ENCODE data around the gene SRGAP3.

DNA sequence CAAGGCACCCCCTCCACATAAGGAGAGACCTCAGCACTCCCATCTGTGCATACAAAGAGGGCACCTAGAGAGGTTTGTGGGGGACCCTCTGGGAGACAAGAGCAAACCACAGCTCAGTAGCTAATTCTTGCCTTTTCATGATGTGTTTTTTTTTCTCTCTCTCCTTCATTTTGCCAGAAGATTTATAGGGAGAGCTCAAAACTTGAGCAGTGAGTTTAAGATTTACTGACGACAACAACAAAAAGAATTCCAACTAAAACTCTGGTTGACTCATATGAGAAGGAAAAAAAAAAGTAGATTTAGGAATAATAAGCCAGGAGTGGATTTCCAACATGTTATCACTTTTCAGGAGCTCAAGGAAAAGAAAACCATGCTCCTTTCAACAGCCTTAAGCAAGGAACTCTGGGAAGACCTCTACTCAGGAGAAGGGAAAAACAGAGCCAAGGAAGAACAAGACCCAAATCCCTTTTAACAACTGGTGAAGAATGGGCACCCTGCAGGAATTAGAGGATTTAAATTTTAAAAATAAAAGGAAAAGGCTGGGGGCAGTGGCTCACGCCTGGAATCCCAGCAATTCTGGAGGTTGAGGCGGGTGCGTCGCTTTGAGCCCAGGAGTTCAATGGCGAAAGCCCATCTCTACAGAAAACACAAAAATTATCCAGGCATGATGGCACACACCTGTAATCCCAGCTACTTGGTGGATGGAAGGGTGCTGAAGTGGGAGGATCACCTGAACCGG is 228.0 kb downstream of the SRGAP3 start:
- TF ChIP-seq, protein P1, sequence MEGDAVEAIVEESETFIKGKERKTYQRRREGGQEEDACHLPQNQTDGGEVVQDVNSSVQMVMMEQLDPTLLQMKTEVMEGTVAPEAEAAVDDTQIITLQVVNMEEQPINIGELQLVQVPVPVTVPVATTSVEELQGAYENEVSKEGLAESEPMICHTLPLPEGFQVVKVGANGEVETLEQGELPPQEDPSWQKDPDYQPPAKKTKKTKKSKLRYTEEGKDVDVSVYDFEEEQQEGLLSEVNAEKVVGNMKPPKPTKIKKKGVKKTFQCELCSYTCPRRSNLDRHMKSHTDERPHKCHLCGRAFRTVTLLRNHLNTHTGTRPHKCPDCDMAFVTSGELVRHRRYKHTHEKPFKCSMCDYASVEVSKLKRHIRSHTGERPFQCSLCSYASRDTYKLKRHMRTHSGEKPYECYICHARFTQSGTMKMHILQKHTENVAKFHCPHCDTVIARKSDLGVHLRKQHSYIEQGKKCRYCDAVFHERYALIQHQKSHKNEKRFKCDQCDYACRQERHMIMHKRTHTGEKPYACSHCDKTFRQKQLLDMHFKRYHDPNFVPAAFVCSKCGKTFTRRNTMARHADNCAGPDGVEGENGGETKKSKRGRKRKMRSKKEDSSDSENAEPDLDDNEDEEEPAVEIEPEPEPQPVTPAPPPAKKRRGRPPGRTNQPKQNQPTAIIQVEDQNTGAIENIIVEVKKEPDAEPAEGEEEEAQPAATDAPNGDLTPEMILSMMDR (IDR thresholded peaks at IDR 0.05) = no peak
- TF ChIP-seq POLR2A (IDR thresholded peaks at IDR 0.05) = no peak
- TF ChIP-seq EP300 (IDR thresholded peaks at IDR 0.05; ENCODE audit: low read depth) = no peak
- TF ChIP-seq POLR2AphosphoS5 (IDR thresholded peaks at IDR 0.05) = no peak
